ENCODE measurements around the gene RNF113B. TPM values are rescaled to one million over a fixed set of nuclear protein-coding genes. Genes with fewer than 3 reads are reported as not detected.
A peak's percentile ranks its signal among the peaks of the same experiment; 100 is the strongest.

Gene RNF113B
- total and polyA plus RNA-seq, 2 of the 13 experiments (the other 11 are each of a cell fraction or from before 2014, with no cell fraction given), result not detected

GRCh38 chr13:98201984-98202383, 24.9 kb upstream of the RNF113B start (continued):
- no peak for TF ChIP-seq ZUFSP (CRISPR knock-in tag; IDR thresholded peaks at IDR 0.05; ENCODE audit: borderline replicate concordance)
- no peak for TF ChIP-seq NAIF1 (CRISPR knock-in tag; IDR thresholded peaks at IDR 0.05; ENCODE audit: borderline replicate concordance)
- no peak for TF ChIP-seq CHD2 (IDR thresholded peaks at IDR 0.05; ENCODE audit: low read depth, low read length)
- no peak for TF ChIP-seq HES4 (CRISPR knock-in tag; IDR thresholded peaks at IDR 0.05; ENCODE audit: borderline replicate concordance)
- TF ChIP-seq HNF1B (CRISPR knock-in tag; IDR thresholded peaks at IDR 0.05), result no peak
- TF ChIP-seq PATZ1 (CRISPR knock-in tag; IDR thresholded peaks at IDR 0.05), result peak; percentile 67; the same call in 1 of the 2 replicates
- TF ChIP-seq GPN1 (CRISPR knock-in tag; IDR thresholded peaks at IDR 0.05; ENCODE audit: borderline replicate concordance), result no peak
- no peak for TF ChIP-seq SOX13 (IDR thresholded peaks at IDR 0.05)
- TF ChIP-seq SOX13 (CRISPR knock-in tag; conservative IDR thresholded peaks at IDR 0.05 in 1 of 2, IDR thresholded peaks at IDR 0.05 in 1 of 2), result peak in 1 of 2 experiments; percentile 37; a peak in 1 of 4 replicates
- no peak for TF ChIP-seq LCORL (IDR thresholded peaks at IDR 0.05)
- TF ChIP-seq LCORL (CRISPR knock-in tag; IDR thresholded peaks at IDR 0.05), result 0 out of 2 replicates have a peak, but pooled peaks have one; percentile 50
- peak; percentile 25; the same call in 1 of the 2 replicates for TF ChIP-seq FOXA3 (CRISPR knock-in tag; IDR thresholded peaks at IDR 0.05)
- 0 out of 2 replicates have a peak, but pooled peaks have one; percentile 46 for TF ChIP-seq DPF2 (CRISPR knock-in tag; IDR thresholded peaks at IDR 0.05; ENCODE audit: borderline replicate concordance, low read depth)
- no peak for TF ChIP-seq GLMP (CRISPR knock-in tag; IDR thresholded peaks at IDR 0.05; ENCODE audit: borderline replicate concordance)
- TF ChIP-seq HOXA3 (CRISPR knock-in tag; IDR thresholded peaks at IDR 0.05), result peak; percentile 37; the same call in 1 of the 2 replicates
- no peak for TF ChIP-seq SSRP1 (CRISPR knock-in tag; IDR thresholded peaks at IDR 0.05)
- peak; percentile 70 for TF ChIP-seq PAXIP1 (CRISPR knock-in tag; conservative IDR thresholded peaks at IDR 0.05)
- TF ChIP-seq ZNF775 (CRISPR knock-in tag; IDR thresholded peaks at IDR 0.05; ENCODE audit: borderline replicate concordance), result no peak
